ENCODE data around the gene GHRL. TPM values are rescaled to one million over a fixed set of nuclear protein-coding genes. Genes with fewer than 3 reads are reported as not detected.

Gene GHRL
- total RNA-seq, 1 donor from 2014 or later, result 1.3 TPM

- no peaks in the 10 kb centered on the region for H3K36me3 Mint-ChIP-seq (ENCODE audit: low read depth)
- H3K27ac Mint-ChIP-seq, result no peak overlapping the region
- H3K4me1 Mint-ChIP-seq, result peaks cover 10% of the 10 kb centered on the region
- no peak for DNase-seq
- intact Hi-C loops (cut with micrococcal nuclease), result no loop called here
- peaks cover 11% of the 10 kb centered on the region for H3K27me3 Mint-ChIP-seq
- H3K9me3 Mint-ChIP-seq, result no peaks in the 10 kb centered on the region
- no peak overlapping the region for H3K4me3 Mint-ChIP-seq
Observed at GRCh38 chr3:10334042-10334441, 41.3 kb upstream of the GHRL start.

DNA sequence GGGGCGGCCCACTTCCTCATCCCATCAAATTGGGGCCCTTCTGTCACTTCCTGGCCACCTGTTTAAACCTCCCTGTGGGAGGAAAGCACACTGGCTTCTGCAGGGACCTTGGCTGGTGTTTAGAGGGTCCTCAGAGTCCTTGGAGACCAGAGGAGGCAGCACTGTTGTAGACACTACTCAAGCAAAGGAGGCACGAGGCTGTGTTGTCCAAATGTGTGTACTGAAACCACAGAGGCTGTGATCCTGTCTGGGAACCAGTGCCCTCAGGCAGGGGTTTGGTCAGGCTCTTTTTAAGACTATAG lies 40.6 kb upstream of the GHRL start:
- DNase-seq, result no peak
- peaks cover 10% of the 10 kb centered on the region for H3K4me1 Mint-ChIP-seq
- H3K9me3 Mint-ChIP-seq, result no peaks in the 10 kb centered on the region
- no peak overlapping the region for H3K27ac Mint-ChIP-seq
- no peak overlapping the region for H3K4me3 Mint-ChIP-seq
- peaks cover 19% of the 10 kb centered on the region for H3K27me3 Mint-ChIP-seq
- H3K36me3 Mint-ChIP-seq (ENCODE audit: low read depth), result no peaks in the 10 kb centered on the region
- intact Hi-C loops (cut with micrococcal nuclease), result no loop called here

DNA sequence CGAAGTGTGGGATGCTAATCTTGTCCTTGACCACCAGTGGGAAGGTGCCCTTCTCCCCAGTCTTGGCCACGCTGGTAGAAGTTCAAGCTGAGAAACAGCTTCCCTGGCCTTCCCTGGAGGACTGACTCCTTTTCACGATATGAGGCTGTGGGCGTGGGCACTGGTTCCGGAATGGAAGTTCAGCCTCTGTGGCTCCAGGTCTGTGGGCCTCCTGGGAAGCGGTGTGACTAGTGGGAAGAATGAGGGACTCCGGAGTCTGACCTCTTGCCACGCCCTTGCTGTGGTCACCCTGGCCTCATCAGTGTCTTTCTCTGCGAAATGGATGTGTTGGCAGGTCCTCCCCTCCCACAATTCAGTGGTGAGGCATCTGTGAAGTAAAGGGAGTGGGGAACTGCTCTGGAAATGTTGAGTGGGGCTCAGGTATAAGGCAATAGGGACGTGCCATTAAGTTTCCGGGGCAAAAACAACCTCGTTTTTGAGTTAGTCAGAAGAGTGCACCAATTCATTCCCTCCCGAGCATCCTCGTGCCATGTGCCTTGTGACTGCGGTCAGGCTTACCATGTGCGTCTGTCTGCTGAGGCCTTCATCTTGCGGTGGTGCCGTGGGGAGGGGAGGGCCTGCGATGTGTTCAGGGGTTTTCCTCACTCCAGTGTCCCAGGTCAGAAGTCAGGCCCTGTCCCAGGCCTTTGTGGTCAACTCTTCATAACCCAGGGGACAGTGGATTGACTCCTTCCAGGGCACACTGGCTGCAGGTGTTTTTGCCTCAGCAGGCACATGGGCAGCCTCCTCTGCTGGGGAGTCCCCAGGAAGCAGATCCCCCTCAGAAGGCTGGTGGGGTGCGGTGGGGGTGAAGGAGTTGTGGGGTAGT lies 40.0 kb upstream of the GHRL start:
- DNase-seq, result no peak
- Mint-ChIP-seq H3K27me3 (peaks cover 22% of the 10 kb centered on the region), H3K36me3 (ENCODE audit: low read depth) (no peaks in the 10 kb centered on the region), H3K27ac (no peak overlapping the region), H3K4me3 (no peak overlapping the region), H3K4me1 (peaks cover 8% of the 10 kb centered on the region), H3K9me3 (no peaks in the 10 kb centered on the region)
- intact Hi-C loops (cut with micrococcal nuclease), result no loop called here

GRCh38 chr3:10331320-10331719 lies 38.6 kb upstream of the GHRL start:
- Mint-ChIP-seq H3K9me3 (no peaks in the 10 kb centered on the region), H3K27me3 (peaks cover 32% of the 10 kb centered on the region)

GRCh38 chr3:10330319-10330718 lies 37.6 kb upstream of the GHRL start:
- H3K4me3 Mint-ChIP-seq, result no peak overlapping the region
- H3K36me3 Mint-ChIP-seq (ENCODE audit: low read depth), result no peaks in the 10 kb centered on the region
- DNase-seq, result no peak
- H3K27me3 Mint-ChIP-seq, result peaks cover 34% of the 10 kb centered on the region
- H3K27ac Mint-ChIP-seq, result no peak overlapping the region
- no peaks in the 10 kb centered on the region for H3K9me3 Mint-ChIP-seq
- intact Hi-C loops (cut with micrococcal nuclease), result no loop called here
- H3K4me1 Mint-ChIP-seq, result peaks cover 8% of the 10 kb centered on the region

More at GRCh38 chr3:10331320-10331719, 38.6 kb upstream of the GHRL start:
- Mint-ChIP-seq H3K27ac (no peak overlapping the region), H3K4me1 (peaks cover 8% of the 10 kb centered on the region), H3K4me3 (no peak overlapping the region), H3K36me3 (ENCODE audit: low read depth) (no peaks in the 10 kb centered on the region)
- intact Hi-C loops (cut with micrococcal nuclease), result no loop called here
- DNase-seq, result no peak

DNA sequence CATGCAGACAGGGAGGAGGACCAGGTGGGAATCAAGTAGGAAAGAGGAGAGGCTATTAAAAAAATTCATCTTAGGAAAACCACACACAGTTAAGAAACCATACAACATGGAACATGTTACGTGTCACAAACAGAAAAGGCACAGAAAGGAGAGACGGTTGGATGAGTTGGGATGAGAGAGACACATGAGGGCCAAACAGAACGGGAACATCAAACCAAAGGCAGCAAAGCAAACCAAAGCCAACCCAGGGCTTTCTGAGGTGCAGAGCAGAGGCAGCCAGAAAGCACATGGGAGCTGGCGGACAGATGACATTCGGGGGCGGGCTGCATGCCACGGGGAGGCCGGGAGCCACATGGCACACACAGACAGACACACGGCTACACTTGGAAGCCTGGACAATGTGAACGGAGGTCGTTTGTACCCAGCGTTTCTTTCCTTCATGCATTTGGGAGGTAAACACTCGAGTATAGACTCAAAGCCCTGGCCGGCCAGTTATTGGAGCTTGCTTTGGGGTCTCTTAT lies 36.8 kb upstream of the GHRL start:
- DNase-seq, result no peak
- H3K36me3 Mint-ChIP-seq (ENCODE audit: low read depth), result no peaks in the 10 kb centered on the region
- no peaks in the 10 kb centered on the region for H3K9me3 Mint-ChIP-seq
- H3K4me1 Mint-ChIP-seq, result peaks cover 3% of the 10 kb centered on the region
- peaks cover 41% of the 10 kb centered on the region for H3K27me3 Mint-ChIP-seq
- intact Hi-C loops (cut with micrococcal nuclease), result no loop called here
- no peak overlapping the region for H3K27ac Mint-ChIP-seq
- H3K4me3 Mint-ChIP-seq, result no peak overlapping the region

DNA sequence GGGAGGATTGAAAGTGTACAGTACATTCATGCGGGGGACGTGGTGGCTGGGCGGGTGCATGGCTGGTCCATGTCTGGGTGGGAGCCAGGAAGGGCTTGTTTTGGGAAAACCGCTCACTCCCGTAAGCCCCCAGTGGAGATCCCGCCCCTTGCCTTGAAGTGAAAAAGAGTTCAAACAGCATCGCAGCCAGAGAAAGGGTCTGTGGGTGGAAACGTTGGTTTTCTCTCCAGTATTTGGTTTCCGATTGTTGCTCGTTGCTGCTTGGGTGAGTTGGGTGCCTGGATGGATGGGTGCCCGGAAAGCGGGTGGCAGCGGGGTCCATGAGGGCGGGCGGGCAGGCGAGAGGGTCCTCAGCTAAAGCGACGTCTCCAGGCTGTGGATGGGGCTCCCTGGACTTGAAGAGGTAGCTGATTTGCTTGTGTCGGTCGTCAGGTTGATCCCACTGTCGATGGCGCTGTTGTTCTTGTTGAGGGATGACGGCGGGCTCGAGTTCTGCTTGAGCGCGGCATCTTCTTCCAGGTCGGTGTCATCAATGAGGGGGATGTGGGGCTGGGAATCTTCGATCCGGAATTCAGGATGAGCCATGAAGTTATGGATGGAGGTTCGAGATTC lies 35.8 kb upstream of the GHRL start:
- Mint-ChIP-seq H3K9me3 (no peaks in the 10 kb centered on the region), H3K4me3 (no peak overlapping the region), H3K4me1 (peaks cover 3% of the 10 kb centered on the region), H3K36me3 (ENCODE audit: low read depth) (no peaks in the 10 kb centered on the region), H3K27me3 (peaks cover 44% of the 10 kb centered on the region), H3K27ac (no peak overlapping the region)
- DNase-seq, result no peak
- intact Hi-C loops (cut with micrococcal nuclease), result no loop called here

DNA sequence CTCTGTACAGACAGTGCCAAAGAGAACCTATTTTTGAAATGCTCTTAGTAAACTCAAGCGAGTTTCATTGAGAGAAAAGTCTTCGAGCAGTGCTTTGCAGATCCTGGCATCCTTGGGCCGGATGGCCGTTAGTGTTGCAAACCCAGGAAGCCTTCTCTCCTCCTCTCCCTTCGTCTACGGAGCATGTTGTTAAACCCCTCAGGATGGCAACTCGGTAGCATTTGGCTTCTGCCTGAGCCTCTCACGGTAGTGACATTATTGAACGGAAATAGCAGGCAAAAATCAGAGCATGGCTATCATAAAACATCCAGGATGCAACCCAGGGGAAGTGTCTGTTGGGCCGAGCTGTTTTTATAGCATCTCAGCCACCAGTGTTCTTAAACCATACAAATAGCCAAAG lies 34.8 kb upstream of the GHRL start:
- DNase-seq, result no peak
- Mint-ChIP-seq H3K36me3 (ENCODE audit: low read depth) (no peaks in the 10 kb centered on the region), H3K9me3 (no peaks in the 10 kb centered on the region), H3K27me3 (peaks cover 42% of the 10 kb centered on the region), H3K4me1 (no peaks in the 10 kb centered on the region), H3K27ac (no peak overlapping the region), H3K4me3 (no peak overlapping the region)
- intact Hi-C loops (cut with micrococcal nuclease), result no loop called here

DNA sequence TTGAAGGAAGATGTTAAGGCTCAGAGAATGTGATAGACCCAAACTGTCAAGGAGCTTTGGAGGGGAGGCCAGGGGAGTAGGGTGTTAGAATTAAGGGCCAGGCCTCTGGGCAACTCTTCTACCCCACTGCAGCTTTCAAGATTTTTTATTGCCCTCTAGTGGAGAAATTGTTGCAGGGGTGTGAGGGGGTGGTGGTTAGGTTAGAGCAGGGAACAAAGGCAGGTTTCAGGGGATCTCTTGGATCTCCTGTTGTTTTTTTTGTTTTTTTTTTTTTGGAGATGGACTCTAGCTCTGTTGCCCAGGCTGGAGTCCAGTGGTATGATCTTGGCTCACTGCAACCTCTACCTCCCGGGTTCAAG lies 29.6 kb upstream of the GHRL start:
- peak; percentile 80 for DNase-seq

DNA sequence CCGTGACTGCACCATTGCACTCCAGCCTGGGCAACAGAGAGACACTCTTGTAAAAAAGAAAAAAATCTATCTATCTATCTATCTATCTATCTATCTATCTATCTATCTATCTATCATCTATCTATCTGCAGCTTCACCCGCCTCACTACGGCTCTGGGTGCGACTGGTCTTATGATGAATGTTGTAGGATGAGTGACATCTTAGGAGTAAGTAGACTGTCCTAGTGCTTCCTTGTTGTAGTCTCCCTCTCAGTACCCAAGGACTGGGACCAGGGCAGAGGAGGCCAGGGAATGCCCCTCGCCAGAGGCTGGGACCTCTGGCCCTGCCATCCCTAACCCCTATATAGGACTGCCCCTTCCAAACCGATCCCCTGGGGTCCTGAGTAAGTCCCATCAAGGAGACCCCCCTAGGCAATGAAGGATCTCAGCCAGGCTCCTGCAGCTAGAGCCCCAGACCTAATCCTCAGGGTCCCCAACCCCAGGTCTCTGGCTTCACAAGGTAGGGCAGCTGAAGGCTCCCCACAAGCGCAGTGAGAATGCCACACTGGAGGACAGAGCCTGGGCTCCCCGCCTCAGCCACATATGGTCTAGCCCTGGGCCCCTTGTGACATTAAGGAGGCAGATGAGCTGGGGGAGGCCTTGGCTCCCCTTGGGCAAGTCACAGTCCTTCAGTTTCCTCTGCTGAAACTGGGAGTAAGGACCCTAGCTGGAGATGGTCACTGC lies 29.0 kb upstream of the GHRL start:
- Mint-ChIP-seq H3K9me3 (no peaks in the 10 kb centered on the region), H3K36me3 (ENCODE audit: low read depth) (peaks cover 18% of the 10 kb centered on the region), H3K27me3 (peaks cover 16% of the 10 kb centered on the region), H3K27ac (peak overlapping the region; percentile 70), H3K4me1 (peaks cover 23% of the 10 kb centered on the region), H3K4me3 (peak overlapping the region; percentile 43)
- DNase-seq, result peak; percentile 63
- intact Hi-C loops (cut with micrococcal nuclease), result loop anchor here (1.0 to 5.0 kb wide), 5 partner anchors 206 to 479 kb away; partner anchors contain the start of genes BRK1, CRELD1, FANCD2 and RPUSD3

More for the DNA sequence above, 29.6 kb upstream of the GHRL start:
- no peaks in the 10 kb centered on the region for H3K9me3 Mint-ChIP-seq
- intact Hi-C loops (cut with micrococcal nuclease), result loop anchor here (5.0 kb wide), 1 partner anchor 480 kb away; the partner anchor contains the start of gene RPUSD3
- peaks cover 19% of the 10 kb centered on the region for H3K27me3 Mint-ChIP-seq
- no peak overlapping the region for H3K4me3 Mint-ChIP-seq
- peaks cover 23% of the 10 kb centered on the region for H3K4me1 Mint-ChIP-seq
- H3K36me3 Mint-ChIP-seq (ENCODE audit: low read depth), result peaks cover 17% of the 10 kb centered on the region
- no peak overlapping the region for H3K27ac Mint-ChIP-seq

DNA sequence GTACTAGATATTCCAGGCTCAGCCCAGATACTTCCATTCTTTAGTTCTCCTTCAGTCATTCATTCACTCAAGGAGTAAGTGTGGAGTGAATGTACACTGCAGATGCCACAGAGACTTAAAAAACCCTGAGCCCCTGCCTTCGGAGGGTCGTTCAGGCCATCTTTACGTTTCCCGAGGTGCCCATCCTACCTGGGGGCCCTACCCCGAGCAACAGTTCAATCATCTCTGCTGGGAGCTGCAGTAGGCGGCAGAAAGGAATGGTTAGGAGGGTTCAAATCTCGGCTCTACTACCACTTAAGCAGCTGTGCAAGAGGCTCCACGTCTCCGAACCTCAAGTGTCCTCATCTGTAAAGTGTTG lies 27.6 kb upstream of the GHRL start:
- peak overlapping the region; percentile 90 for H3K4me3 Mint-ChIP-seq
- no peaks in the 10 kb centered on the region for H3K9me3 Mint-ChIP-seq
- H3K36me3 Mint-ChIP-seq (ENCODE audit: low read depth), result peaks cover 19% of the 10 kb centered on the region

GRCh38 chr3:10319804-10320203 lies 27.1 kb upstream of the GHRL start:
- no peak for DNase-seq
- H3K27ac Mint-ChIP-seq, result no peak overlapping the region
- H3K27me3 Mint-ChIP-seq, result peaks cover 5% of the 10 kb centered on the region
- no peaks in the 10 kb centered on the region for H3K9me3 Mint-ChIP-seq
- H3K4me3 Mint-ChIP-seq, result peak overlapping the region; percentile 90
- intact Hi-C loops (cut with micrococcal nuclease), result loop anchor here (1.0 to 5.0 kb wide), 3 partner anchors 309 to 478 kb away; partner anchors contain the start of genes CRELD1 and RPUSD3
- peaks cover 19% of the 10 kb centered on the region for H3K36me3 Mint-ChIP-seq (ENCODE audit: low read depth)
- peaks cover 23% of the 10 kb centered on the region for H3K4me1 Mint-ChIP-seq

More for the DNA sequence above, 27.6 kb upstream of the GHRL start:
- peaks cover 10% of the 10 kb centered on the region for H3K27me3 Mint-ChIP-seq
- peak overlapping the region; percentile 87 for H3K27ac Mint-ChIP-seq
- intact Hi-C loops (cut with micrococcal nuclease), result loop anchor here (1.0 to 5.0 kb wide), 3 partner anchors 309 to 478 kb away; partner anchors contain the start of genes CRELD1 and RPUSD3
- DNase-seq, result no peak
- peaks cover 23% of the 10 kb centered on the region for H3K4me1 Mint-ChIP-seq

DNA sequence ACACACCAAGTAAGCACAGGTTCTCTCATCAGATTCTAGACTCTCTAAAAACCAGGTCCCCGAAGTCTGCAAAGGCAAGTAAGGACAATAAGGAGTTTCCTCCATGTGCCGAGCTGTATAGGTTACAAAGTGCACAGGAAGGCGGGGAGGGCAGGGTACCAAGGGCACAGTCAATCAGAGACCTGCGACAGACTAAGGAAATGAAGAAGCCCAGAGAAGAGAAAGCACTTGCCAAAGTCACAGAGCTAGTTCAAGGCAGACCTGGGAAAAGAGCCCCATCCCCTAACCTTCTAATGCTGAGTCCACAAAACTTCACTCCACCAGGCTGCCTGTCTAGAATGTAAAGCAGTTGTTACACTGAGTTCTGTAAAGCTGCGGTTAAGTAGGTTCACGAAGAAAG lies 26.5 kb upstream of the GHRL start:
- Mint-ChIP-seq H3K4me3 (peak overlapping the region; percentile 90), H3K36me3 (ENCODE audit: low read depth) (peaks cover 22% of the 10 kb centered on the region), H3K27ac (peak overlapping the region; percentile 45), H3K9me3 (no peaks in the 10 kb centered on the region), H3K4me1 (peaks cover 23% of the 10 kb centered on the region), H3K27me3 (no peaks in the 10 kb centered on the region)
- no peak for DNase-seq
- intact Hi-C loops (cut with micrococcal nuclease), result no loop called here

DNA sequence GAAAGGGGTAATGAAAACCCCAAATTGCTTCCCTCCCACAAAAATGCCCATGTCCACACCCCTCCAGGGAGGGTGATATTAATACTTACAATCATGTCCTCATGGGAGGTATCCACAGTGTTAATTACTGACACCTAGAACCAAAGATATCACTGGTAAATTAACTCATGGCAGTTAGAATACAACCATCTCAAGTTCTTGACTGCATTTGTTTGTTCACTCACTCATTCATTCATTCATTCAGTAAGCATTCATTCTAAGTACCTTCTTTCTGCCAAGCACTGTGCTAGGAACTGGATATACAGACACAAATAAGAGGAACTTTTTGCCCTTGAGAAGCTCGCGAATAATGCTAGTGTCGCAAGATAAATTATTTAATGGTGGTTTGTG lies 25.2 kb upstream of the GHRL start:
- Mint-ChIP-seq H3K4me3 (no peak overlapping the region), H3K27me3 (no peaks in the 10 kb centered on the region), H3K4me1 (peaks cover 25% of the 10 kb centered on the region), H3K36me3 (ENCODE audit: low read depth) (peaks cover 31% of the 10 kb centered on the region), H3K27ac (no peak overlapping the region), H3K9me3 (no peaks in the 10 kb centered on the region)
- intact Hi-C loops (cut with micrococcal nuclease), result no loop called here
- no peak for DNase-seq
